Measurements from ENCODE around the gene OR51B5.
"Not testable (repeated sequence)": the region's sequence is repeated elsewhere in the genome, so short reads cannot be mapped to it uniquely, and the experiment has no call there.

Gene OR51B5, protein sequence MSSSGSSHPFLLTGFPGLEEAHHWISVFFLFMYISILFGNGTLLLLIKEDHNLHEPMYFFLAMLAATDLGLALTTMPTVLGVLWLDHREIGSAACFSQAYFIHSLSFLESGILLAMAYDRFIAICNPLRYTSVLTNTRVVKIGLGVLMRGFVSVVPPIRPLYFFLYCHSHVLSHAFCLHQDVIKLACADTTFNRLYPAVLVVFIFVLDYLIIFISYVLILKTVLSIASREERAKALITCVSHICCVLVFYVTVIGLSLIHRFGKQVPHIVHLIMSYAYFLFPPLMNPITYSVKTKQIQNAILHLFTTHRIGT

DNA sequence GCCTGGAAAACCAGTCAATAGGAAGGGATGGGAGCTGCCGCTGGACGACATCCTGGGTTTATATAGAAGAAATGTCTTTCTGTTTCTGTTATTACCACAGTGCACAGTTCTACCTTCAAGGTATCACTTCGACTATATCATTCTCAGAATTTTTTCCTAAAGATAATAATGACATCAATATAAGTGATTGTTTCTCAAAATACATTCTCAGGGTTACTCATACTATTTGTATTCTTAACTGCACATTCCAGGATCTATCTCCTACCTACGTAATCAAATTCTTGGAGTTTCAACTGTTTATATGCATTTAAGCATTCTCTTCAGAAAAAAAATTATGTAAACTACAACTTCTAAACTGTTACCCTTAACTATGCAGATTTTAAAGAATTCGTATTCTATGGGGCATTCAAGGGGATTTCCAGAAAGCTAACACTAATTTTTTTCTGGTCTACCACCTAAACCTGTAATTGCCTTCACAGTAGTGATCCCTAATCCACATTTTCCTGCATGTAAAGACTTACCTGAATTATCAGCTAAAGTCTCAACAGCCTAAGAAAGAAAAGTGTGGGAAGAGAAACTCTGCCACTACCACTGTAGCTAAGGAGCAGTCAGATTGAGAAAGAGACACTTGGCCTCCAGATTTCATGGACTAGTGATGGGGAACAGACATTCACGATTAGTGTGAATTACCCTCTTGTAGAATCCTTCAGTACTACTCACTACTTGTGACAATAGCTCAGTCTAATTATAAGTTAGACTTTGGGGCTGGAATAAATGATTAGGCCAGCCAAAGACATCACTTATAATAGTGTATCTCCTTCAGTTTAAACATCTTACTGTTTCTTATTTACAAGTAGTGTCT is at the start of gene OR51B5:
OR51B5 (minus strand) TSS at position 51 of the 862 bp plus-strand sequence; CDS start at position 51, 0 bp downstream.
- DNase-seq: no peak

DNA sequence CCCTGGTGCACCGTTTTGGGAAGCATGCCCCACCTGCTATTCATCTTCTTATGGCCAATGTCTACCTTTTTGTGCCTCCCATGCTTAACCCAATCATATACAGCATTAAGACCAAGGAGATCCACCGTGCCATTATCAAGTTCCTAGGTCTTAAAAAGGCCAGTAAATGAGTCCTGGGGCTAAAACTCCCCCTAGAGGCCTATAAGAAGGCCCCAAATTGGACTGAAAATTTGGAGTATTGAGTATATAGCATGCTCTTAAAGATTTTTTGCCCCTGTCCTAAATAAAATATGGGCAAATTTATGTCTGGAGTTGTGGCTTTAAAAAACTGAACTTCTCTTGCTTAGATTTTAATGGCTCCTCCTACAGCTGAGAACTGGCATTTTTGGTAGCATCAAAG is 46.9 kb upstream of the OR51B5 start:
- DNase-seq: no peak

DNA sequence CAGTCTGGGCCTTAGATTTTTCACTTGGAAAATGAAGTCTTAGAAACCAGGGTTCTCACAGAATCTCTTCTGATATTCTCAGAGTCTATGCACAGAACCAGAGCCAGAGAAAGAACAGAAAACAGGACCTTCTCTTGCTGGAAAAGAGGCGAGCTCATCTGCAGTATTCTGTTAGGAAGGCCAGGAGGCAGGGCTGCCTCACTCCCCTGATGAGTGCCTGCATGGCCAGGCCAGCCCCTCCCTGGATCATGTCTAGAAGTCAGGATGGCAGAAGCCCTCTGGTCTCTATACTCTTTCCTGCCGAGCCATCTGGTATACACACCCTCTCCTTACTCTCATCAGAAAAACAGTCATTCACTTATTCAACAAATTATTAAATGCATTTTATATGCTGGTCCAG is 41.0 kb upstream of the OR51B5 start:
- no peak for DNase-seq

DNA sequence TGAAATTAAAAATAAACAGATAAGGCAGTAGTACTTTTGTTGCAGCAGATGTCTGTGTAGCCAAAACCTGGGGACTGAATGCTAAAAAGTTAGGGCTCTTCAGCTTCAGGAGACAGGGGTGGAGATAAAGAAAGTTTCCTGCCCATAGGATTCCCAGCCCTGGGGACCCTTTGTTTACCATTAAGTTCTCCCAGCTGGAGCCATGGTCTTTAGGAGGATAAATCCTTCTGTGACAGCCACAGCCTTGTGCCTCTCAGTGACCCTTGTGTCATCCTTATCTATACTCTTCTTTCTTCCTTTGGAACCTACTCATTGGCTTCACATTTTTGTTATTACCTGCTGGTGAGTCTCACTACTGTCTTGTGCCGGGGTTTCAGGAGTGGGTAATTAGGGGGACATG is 40.3 kb upstream of the OR51B5 start, which contains the start of gene OR51M1:
OR51M1 (plus strand) TSS at position 237 of the 400 bp plus-strand sequence. CDS start 5,587 bp downstream, outside the sequence.
- DNase-seq: no peak

DNA sequence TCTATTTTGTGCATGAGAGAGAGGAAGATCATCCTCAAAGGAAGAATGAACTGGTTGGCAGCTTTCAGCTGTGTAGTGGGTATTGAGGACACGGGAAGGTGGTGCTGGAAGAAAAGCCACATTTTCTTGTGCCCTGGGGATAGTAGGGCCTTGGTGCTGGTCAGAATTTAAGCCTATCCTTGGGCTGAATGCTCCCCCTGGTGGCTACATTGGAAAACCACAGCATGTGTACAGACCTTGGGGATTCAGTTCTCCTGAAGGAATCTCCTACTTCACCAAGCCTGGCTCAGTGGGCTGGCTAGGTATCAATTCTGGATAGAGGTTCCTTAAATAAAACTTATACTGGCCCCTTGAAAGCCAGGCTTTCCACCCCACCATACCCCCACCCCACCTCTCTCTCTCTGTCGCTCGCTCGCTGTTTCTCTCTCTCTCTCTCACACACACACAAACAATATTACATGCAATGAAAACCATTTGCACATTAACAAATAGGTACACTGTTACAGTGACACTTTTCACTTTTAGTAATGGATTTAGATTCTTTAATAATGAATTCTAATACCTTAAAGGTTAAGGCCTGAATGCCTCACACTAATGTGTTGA is 37.5 kb upstream of the OR51B5 start:
- DNase-seq: no peak

DNA sequence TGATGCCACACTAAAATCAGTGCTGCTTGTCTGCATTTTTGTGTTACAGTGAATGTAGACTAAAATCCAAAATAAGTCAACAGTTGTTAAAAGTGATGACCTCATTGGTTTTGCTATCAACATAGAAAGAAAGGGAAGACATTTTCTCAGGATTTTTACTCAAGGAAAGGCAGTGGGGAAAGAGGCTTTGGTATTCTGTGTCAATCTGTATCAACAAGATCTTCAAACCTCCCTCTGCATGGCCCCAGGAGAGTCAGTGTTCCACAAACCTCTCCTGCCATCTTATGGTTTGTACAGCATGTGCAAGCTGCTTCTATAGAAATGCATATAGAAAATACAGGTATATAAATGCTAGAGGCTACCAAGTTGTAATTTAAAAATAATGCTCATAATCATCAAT is 26.5 kb upstream of the OR51B5 start:
- no peak for DNase-seq

DNA sequence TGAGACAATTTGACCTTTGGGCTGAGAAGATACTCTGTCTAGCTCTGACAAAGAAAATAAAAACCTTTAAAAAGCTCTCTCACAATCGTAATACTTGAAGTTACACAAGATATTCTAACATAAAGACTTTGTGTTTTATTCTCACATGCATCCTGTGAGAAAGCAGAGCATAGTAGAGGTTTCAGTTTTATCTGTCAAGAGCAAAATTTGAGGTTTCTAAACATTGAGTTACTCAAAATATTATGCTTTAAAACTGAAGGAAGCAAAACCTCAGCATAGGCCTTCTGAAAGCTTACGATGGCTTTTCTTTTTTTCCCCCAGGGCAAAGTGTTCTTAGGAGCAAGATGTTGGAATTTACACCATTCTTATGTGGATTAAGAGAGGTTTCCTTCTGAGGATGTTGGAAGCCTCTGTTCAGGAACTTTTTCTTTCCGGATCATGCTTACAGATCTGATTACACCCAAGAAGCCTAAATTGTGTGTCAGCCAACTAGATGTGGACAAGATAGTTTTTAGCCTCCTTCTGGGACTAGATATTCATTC is 25.2 kb upstream of the OR51B5 start:
- DNase-seq: no peak

DNA sequence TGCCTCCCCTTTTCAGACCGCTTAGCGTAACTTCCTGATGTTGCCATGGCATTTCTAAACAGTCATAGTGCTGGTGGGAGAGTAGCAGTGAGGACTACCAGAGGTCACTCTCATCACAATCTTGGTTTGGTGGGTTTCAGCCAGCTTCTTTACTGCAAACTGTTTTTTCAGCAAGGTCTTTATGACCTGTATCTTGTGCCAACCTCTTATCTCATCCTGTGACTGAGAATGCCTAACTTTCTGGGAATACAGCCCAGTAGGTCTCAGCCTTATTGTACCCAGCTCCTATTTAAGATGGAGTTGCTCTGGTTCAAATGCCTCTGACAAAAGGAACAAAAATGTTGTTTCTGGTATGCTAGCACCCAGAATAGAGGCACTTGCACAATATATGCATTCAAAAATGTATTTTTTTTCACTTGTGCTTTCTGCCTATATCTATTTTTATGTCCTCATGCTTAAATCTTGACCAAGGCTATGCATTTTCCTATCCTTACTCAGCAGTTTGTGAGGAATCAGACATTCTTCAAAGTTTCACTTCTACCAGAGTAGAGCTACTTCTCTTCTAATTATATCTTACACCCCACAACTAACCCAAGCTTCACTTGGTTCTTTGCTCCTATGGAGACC is 24.2 kb upstream of the OR51B5 start:
- DNase-seq: no peak

DNA sequence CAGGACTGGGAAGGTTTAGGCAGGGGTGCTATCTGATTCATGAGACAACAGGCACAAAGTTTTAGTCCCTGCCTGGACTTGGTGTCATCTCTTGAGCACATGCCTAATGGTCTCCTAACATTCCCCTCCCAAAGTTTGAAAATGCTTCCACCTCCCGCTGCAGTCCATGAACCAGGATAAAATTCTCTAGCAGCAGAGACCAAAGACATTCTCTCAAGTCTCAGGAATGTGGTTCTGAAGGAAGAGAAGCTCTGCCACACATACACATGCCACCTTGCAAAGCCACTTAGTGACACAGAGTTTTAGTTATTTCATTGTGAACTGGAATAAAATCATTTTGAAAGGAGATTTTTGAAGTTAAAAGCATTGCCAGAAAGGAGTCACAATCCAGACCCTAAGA is 23.5 kb upstream of the OR51B5 start:
- no peak for DNase-seq

DNA sequence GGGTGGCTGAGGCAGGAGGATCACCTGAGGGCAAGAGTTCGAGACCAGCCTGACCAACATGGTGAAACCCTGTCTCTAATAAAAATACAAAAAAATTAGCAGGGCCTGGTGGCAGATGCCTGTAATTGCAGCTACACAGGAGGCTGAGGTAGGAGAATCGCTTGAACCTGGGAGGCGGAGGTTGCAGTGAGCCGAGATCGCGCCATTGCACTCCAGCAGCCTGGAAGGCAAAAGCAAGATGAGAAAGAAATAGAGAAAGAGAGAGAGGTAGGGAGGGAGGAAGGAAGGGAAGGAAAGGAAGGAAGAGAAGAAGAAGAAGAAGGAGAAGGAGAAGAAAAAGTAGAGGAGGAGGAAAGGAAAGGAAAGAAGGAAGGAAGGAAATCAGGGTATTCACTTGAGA is 23.0 kb upstream of the OR51B5 start:
- not testable (repeated sequence) for DNase-seq

DNA sequence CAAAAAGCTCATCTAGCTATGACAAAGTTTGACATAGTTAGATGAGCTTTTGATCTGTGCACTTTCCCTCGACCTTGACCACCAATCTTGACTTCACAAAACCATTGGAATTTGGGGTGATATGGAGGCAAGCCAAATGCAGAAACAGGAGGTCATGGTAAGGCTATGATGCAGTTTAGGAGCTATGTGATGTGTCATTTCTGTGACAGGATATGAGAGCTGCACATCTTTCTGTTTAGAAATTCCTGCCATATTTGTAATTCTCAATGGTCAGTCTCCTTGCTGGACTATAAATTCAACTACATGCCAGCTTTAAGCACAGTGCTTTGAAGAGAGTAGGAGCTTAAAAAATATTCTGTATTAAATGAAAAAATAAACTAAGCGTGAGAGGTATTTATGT is 20.9 kb upstream of the OR51B5 start:
- no peak for DNase-seq

DNA sequence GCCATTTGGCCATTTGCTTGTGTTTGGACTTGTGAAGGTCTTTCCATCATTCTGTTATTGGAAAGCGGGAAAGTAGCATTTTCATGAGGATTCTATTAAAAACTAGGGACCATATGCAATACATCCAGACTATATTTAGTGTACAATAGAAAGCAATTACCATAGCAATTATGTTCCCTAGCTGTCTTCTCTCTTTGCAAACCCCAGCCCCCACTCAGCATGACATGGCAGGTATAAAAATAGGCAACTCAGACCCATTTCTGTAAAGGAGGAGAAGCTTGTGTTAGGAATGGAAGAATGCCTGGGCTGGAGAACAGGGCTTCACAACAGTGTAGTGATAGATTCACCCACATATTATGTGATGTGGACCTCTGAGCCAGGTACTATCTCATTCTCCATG is 20.4 kb upstream of the OR51B5 start:
- no peak for DNase-seq

DNA sequence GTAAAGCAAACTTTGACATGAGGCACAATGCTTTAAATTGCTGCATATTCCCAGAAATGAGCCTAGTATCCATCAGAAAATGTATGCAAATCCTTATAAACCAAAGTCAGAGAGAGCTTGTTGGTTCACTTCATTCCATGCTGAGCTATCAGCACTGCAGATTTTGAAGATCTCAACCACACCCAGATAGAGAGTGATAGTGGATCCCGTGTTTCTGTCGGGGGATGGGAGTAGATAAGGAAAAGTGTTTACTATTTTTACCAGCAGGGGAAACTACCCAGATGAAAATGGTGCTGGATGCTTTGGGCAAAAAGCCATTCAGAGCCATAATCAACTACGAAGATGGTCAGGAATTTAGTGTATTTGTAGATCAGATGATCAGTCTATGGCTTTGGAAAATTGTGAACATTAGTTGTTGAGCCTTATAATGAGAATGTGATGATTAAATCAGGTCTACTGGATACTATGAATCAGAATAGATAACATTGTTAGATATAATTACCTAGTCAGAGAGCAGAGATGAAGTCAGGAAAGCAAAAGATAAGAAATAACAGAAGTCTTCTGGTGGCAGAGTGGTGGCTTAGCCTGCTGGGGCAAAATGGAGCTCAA is 18.8 kb upstream of the OR51B5 start:
- DNase-seq: no peak

DNA sequence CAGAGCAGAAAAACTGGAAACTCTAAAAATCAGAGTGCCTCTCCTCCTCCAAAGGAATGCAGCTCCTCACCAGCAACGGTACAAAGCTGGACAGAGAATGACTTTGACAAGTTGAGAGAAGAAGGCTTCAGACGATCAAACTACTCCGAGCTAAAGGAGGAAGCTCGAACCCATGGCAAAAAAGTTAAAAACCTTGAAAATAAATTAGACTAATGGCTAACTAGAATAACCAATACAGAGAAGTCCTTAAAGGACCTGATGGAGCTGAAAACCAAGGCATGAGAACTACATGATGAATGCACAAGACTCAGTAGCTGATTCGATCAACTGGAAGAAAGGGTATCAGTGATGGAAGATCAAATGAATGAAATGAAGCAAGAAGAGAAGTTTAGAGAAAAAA is 12.7 kb upstream of the OR51B5 start:
- DNase-seq: not testable (repeated sequence)

DNA sequence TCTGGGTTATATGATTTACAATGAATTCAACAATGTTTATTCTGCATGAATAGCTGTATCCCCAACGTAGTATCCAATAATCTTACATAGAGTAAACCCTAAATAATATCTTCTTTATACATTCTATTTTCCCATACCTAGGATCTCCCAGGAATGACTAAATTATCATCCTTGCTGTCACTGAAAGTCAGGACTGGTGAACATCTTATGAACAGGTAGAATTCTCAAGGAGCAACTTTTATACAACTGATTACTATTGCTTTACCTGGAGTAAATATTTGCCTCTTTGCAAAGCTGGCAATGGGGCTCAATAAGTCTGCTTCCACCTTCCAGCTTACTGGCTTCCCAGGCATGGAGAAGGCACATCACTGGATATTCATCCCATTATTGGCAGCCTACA is 7.9 kb upstream of the OR51B5 start, which contains the start of gene OR51B6:
OR51B6 (plus strand) TSS at position 301 of the 400 bp plus-strand sequence; CDS start at position 301, 0 bp downstream.
- no peak for DNase-seq

DNA sequence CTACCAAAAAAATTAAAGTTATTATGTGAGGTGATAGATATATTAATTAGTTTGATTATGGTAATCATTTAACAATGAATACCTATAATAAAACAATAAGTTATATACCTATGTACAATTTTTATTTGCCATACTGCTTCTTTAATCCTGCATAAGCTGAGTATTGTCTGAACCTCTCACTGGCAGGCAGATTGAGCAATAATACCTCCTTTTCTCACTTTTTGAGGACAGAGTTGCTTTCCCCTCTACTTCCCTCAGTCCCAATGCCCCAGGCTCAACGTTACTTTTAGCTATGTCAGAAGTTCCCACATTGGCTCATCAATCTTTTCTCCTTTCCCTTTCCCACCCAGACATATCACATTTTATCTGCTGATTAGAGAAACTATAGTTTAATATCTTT is 6.2 kb upstream of the OR51B5 start:
- no peak for DNase-seq

DNA sequence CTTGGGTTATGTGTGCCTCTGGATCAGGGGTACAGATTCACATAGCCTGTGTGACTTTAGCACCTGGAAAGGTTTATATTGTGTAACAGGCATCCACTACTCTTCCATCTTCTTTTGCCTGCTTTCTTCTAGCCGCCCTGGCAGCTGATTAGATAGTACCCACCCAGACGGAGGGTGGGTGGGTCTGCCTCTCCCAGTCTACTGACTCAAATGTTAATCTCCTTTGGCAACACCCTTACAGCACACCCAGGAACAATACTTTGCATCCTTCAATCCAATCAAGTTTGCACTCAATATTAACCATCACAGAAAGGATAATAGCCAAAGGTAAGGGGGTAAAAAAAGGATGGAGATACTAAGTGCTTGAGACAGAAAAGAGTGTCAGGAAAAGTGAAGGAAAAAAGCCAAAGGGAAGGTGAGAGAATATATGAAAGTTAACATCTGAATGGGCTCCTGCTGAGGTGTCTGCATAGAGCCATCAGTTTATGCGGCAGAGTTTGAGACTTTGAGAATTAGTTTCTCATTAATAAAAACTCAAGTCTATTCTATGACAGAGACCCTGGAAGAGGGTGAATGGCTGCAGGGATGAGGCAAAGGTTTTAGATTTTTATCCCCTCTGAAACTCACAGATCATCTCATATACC is 5.3 kb upstream of the OR51B5 start:
- DNase-seq: no peak

DNA sequence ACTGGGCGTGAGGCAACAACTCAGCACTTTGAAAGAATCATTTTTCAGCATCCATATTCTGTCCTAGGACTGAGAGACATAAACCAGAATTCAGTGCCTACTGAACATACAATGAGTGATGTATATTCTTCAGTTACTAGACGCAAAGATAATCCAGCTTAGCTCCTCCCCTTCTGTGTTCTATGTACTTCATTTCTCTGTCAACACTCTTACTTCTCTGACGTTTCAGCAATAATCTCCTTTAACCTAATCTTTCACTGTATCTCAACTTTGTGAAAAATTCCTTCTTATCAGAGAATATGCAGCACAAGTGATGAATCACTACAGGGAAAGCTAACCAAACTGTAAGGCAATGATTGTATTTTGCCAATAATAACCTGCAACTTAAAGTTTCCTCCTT is 2.5 kb upstream of the OR51B5 start:
- no peak for DNase-seq

DNA sequence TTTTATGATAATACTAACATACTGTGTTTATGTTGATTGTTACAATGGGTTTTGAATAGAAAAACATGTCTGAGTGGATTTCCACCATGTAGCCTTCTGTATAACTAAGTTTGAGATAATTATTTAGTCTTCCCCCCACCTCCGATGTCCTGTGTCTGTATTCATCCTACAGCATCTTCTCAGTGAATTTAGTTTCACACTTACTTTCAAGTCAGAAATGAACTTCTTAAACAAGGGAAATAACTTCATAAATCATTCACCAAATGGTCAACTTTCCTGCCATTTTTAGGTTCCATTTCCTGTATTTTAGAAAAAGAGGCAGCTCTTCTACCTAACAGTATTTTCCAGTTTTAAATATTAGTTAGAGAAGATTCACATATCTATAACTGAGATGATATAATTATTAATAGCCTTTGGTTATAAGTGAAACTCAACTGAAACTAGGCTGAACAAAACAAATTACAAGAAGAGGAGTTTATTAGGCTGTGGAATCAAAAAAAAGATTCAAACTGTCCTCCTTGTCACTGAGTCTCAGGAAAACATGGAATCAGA is 3.5 kb downstream of the OR51B5 start:
- DNase-seq: no peak

DNA sequence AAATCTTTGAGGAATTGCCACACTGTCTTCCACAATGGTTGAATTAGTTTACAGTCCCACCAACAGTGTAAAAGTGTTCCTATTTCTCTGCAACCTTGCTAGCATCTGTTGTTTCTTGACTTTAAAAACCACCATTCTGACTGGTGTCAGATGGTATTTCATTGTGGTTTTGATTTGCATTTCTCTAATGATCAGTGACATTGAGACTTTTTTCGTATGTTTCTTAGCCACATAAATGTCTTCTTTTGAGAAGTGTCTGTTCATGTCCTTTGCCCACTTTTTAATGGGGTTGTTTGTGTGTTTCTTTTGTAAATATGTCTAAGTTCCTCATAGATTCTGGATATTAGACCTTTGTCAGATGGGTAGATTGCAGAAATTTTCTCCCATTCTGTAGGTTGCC is 6.1 kb downstream of the OR51B5 start:
- DNase-seq: not testable (repeated sequence)

DNA sequence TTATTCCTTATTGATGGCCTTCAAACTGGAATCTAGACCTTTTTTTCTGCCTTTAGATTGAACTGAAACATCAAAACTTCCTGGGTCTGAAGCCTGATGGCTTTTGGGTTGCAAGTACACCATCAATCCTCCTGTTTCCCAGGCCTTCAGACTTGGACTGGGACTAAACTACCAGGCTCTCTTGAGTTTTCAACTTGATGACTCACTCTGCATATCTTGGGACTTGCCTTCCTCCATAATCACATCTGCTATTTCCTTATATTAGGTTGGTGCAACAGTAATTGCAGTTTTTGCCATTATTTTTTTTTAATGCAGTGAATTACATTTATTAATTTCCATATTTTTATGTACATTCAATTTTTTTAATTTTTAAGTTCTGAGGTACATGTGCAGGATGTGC is 7.0 kb downstream of the OR51B5 start:
- no peak for DNase-seq

DNA sequence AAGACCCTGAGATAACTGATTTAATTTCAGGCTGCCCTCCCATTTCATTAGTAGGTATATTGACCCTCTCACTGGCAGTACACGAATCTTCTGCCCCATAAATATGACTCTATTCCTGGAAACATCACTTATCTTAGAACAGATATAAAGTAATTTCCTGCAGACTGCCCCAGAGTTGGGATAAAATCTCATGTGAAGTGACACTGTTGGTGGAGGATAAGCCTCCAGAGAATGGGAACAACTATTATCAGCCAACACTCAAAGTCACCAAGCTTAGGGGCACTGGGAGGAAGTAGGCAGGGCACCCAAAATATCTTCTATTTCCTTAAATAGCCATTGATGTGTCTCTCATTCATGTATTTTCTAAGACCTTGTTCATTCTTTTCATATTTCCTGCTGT is 8.2 kb downstream of the OR51B5 start:
- no peak for DNase-seq
